Natural killer cell (primary cell): Measurements from ENCODE around the gene CIAPIN1. TPM values are rescaled to one million over a fixed set of nuclear protein-coding genes. Genes with fewer than 3 reads are reported as not detected.

ENCODE experiments used
- ATAC-seq, 3 donors: fragments of 150-1000 bp in 2 of 3; fragments of 200-7000 bp in 1 of 3; cut with Tn5 transposase; 1 replicate in 1 of 3; 2 replicates in 2 of 3; pipeline ENCODE4 v1.10.0; 2021; ENCODE audit warnings: mild to moderate bottlenecking in 2 of 3, moderate library complexity in 2 of 3
- DNase-seq, 2 donors: peaks; one replicate each; pipeline versions ENCODE4 v3.0.0 to v3.0.0-alpha.2; 2013 to 2021; ENCODE audit warnings: mixed read lengths in 1 of 2
- H3K27ac ChIP-seq: one replicate; pipeline ENCODE4 v1.5.1; 2013; ENCODE audit warnings: mild to moderate bottlenecking, low read length
- H3K27me3 ChIP-seq: one replicate; pipeline ENCODE4 v1.6.1; 2013; ENCODE audit warnings: low read length; ENCODE audit not compliant: control insufficient read depth, insufficient read depth
- H3K36me3 ChIP-seq: one replicate; pipeline ENCODE4 v1.6.1; 2013; ENCODE audit warnings: low read length; ENCODE audit not compliant: control insufficient read depth, insufficient read depth
- H3K4me1 ChIP-seq: one replicate; pipeline ENCODE4 v1.6.1; 2013; ENCODE audit warnings: low read length; ENCODE audit not compliant: control insufficient read depth, insufficient read depth
- H3K4me3 ChIP-seq: one replicate; pipeline ENCODE4 v1.5.1; 2013; ENCODE audit warnings: low read length
- H3K9me3 ChIP-seq: one replicate; pipeline ENCODE4 v1.6.1; 2013; ENCODE audit warnings: low read length; ENCODE audit not compliant: control insufficient read depth, insufficient read depth
- H3K27ac Mint-ChIP-seq, 2 donors: one replicate each; pipeline ENCODE4 v1.8.0; 2022; ENCODE audit warnings: mild to moderate bottlenecking in 2 of 2, mixed read lengths in 2 of 2, moderate library complexity in 1 of 2
- H3K27me3 Mint-ChIP-seq, 2 donors: one replicate each; pipeline ENCODE4 v1.8.0; 2022; ENCODE audit warnings: low read depth in 2 of 2, mixed read lengths in 2 of 2
- H3K36me3 Mint-ChIP-seq: one replicate; pipeline ENCODE4 v1.8.0; 2022; ENCODE audit warnings: mixed read lengths
- H3K4me1 Mint-ChIP-seq, 2 donors: one replicate each; pipeline ENCODE4 v1.8.0; 2022; ENCODE audit warnings: mixed read lengths in 2 of 2
- H3K4me3 Mint-ChIP-seq: one replicate; pipeline ENCODE4 v1.8.0; 2022; ENCODE audit warnings: mild to moderate bottlenecking, moderate library complexity, mixed read lengths
- H3K9me3 Mint-ChIP-seq, 2 donors: one replicate each; pipeline ENCODE4 v1.8.0; 2022; ENCODE audit warnings: mixed read lengths in 2 of 2
- CTCF ChIP-seq: fragments of 200-600 bp; IDR thresholded peaks from one replicate; pipeline ENCODE4 v1.8.0; 2022; ENCODE audit warnings: antibody characterized with exemption
- WGBS: methylation state at CpG from one replicate; pipeline ENCODE4 v1.1.7; 2013; ENCODE audit warnings: missing lambda C conversion rate; ENCODE audit not compliant: insufficient coverage; 5-methylcytosine and 5-hydroxymethylcytosine counted together
- intact Hi-C: fragments of 100-400 bp; cut with micrococcal nuclease; formaldehyde crosslinking; loops from one replicate; pipeline ENCODE4 v1.14.2; 2022
- total RNA-seq, 4 donors: library from RNA; stranded (reverse); fragments of 120-200 nt in 1 of 4; gene quantifications; one replicate each; pipeline versions ENCODE4 v1.2.3 to v1.2.4, GENCODE V29; 2013 to 2022

The CIAPIN1 gene
- 10 to 100 TPM; 41.1 to 48.8 (median 42.9) TPM for total RNA-seq
- total RNA-seq (2013): 40.1 TPM

- Mint-ChIP-seq H3K4me3 (peak within 1 kb of the TSS; percentile 90), H3K27ac (peak within 1 kb of the TSS; percentile 77 to 89), H3K9me3 (no peaks in the 10 kb centered on the region), H3K4me1 (peaks cover 10 to 20% of the 10 kb centered on the region in 2 donors), H3K36me3 (no peaks in the 10 kb centered on the region), H3K27me3 (no peaks in the 10 kb centered on the region)
- peaks cover 12% of the 10 kb centered on the region for H3K36me3 ChIP-seq
- intact Hi-C loops: loop anchor here (1.0 kb wide), 2 partner anchors 15 to 288 kb away; partner anchors contain the start of genes KATNB1 and POLR2C
- TF ChIP-seq CTCF: no peak
- H3K27ac ChIP-seq: peak within 1 kb of the TSS; percentile 75
- ATAC-seq: peak; percentile 98 to 99 (median 99)
- under 1% methylated on average over 65 of the region's 68 CpGs for WGBS
- peaks cover 20% of the 10 kb centered on the region for H3K4me1 ChIP-seq
- peak within 1 kb of the TSS; percentile 90 for H3K4me3 ChIP-seq
- peak; percentile 87 to 97 for DNase-seq
- no peaks in the 10 kb centered on the region for H3K27me3 ChIP-seq
- H3K9me3 ChIP-seq: no peaks in the 10 kb centered on the region
These were observed at the start of gene CIAPIN1, which contains the start of gene COQ9 for GRCh38 chr16:57447186-57447962. CIAPIN1 (minus strand) TSS chr16:57447385; CDS start chr16:57440928, 6,457 bp downstream. COQ9 (plus strand) TSS chr16:57447479; CDS start chr16:57447506, 27 bp downstream.

GRCh38 chr16:57493767-57494166, 46.6 kb upstream of the CIAPIN1 start:
- intact Hi-C loops: no loop called here

GRCh38 chr16:57489229-57489628, 42.0 kb upstream of the CIAPIN1 start:
- Mint-ChIP-seq H3K27me3 (peaks cover 9 to 14% of the 10 kb centered on the region in 2 donors), H3K27ac (no peak overlapping the region), H3K4me1 (peaks cover 11 to 26% of the 10 kb centered on the region in 2 donors), H3K36me3 (no peaks in the 10 kb centered on the region), H3K9me3 (no peaks in the 10 kb centered on the region), H3K4me3 (no peak overlapping the region)
- Histone ChIP-seq H3K27me3 (no peaks in the 10 kb centered on the region), H3K36me3 (no peaks in the 10 kb centered on the region), H3K4me1 (peaks cover 20% of the 10 kb centered on the region), H3K9me3 (no peaks in the 10 kb centered on the region), H3K4me3 (no peak overlapping the region), H3K27ac (no peak overlapping the region)
- no peak for TF ChIP-seq CTCF
- DNase-seq (no peak), ATAC-seq (no peak)
- intact Hi-C loops: no loop called here
- WGBS: 95% methylated on average over 4 of the region's 5 CpGs

More at GRCh38 chr16:57493767-57494166, 46.6 kb upstream of the CIAPIN1 start:
- H3K36me3 Mint-ChIP-seq: no peaks in the 10 kb centered on the region
- WGBS: 82% methylated on average over 4 of the region's 4 CpGs
- no peak for TF ChIP-seq CTCF
- no peak overlapping the region for H3K4me3 ChIP-seq
- H3K9me3 Mint-ChIP-seq: no peaks in the 10 kb centered on the region
- no peaks in the 10 kb centered on the region for H3K36me3 ChIP-seq
- no peaks in the 10 kb centered on the region for H3K27me3 ChIP-seq
- no peak overlapping the region for H3K27ac Mint-ChIP-seq
- peaks cover 5 to 16% of the 10 kb centered on the region in 2 donors for H3K27me3 Mint-ChIP-seq
- no peaks in the 10 kb centered on the region for H3K4me1 Mint-ChIP-seq
- H3K27ac ChIP-seq: no peak overlapping the region
- H3K4me3 Mint-ChIP-seq: no peak overlapping the region
- H3K4me1 ChIP-seq: no peaks in the 10 kb centered on the region
- H3K9me3 ChIP-seq: no peaks in the 10 kb centered on the region
- no peak for ATAC-seq
- DNase-seq: no peak
